Tibial nerve (tissue), 3 donors: ENCODE results near the gene GSTT4.

Experiments
- CTCF ChIP-seq, 5 experiments: fragments of 200-600 bp in 3 of 5; fragments of 450-650 bp in 2 of 5; sonication (generic) in 3 of 5; IDR thresholded peaks; one replicate each; pipeline ENCODE4 v1.5.1; 2016 to 2019; ENCODE audit warnings: antibody characterized with exemption in 5 of 5, mild to moderate bottlenecking in 3 of 5, moderate library complexity in 2 of 5
- POLR2A ChIP-seq, 2 donors: fragments of 450-650 bp; IDR thresholded peaks; one replicate each; pipeline ENCODE4 v1.6.1; 2017; ENCODE audit warnings: antibody characterized with exemption in 2 of 2, mild to moderate bottlenecking in 2 of 2, moderate library complexity in 2 of 2

GRCh38 chr22:24016156-24016555 is 10.9 kb upstream of the GSTT4 start:
- TF ChIP-seq POLR2A (IDR thresholded peaks at IDR 0.05) (no peak), CTCF (IDR thresholded peaks at IDR 0.05) (no peak)
